Measurements from ENCODE around the gene CNOT4. TPM values are rescaled to one million over a fixed set of nuclear protein-coding genes. Genes with fewer than 3 reads are reported as not detected.

Gene CNOT4
- total and polyA plus RNA-seq, 4 donors: 18.3 to 36.6 (median 28.4) TPM

- Histone ChIP-seq H3K9me3 (ENCODE audit: control insufficient read depth, insufficient read depth, low read length) (no peaks in the 10 kb centered on the region), H3K27me3 (ENCODE audit: control insufficient read depth, insufficient read depth, low read length) (no peaks in the 10 kb centered on the region), H3K4me3 (ENCODE audit: low read depth, low read length) (no peak overlapping the region), H3K4me1 (ENCODE audit: control insufficient read depth, insufficient read depth, low read length) (peaks cover 16% of the 10 kb centered on the region), H3K36me3 (ENCODE audit: control insufficient read depth, insufficient read depth, low read length) (no peaks in the 10 kb centered on the region), H3K27ac (ENCODE audit: low read depth, low read length) (no peak overlapping the region)
- 72% methylated on average over 8 of the region's 10 CpGs for WGBS (ENCODE audit: insufficient coverage)
- no peak for DNase-seq (ENCODE audit: low read depth in 4 of 6, low spot score in 6 of 6)
These were observed 192.1 kb downstream of the CNOT4 start for GRCh38 chr7:135317676-135318325.

GRCh38 chr7:135316648-135317313 is 193.1 kb downstream of the CNOT4 start:
- H3K36me3 ChIP-seq (ENCODE audit: control insufficient read depth, insufficient read depth, low read length): no peaks in the 10 kb centered on the region
- H3K4me1 ChIP-seq (ENCODE audit: control insufficient read depth, insufficient read depth, low read length): peaks cover 14% of the 10 kb centered on the region
- 79% methylated on average over 8 of the region's 8 CpGs for whole genome bisulfite sequencing (ENCODE audit: insufficient coverage)
- H3K4me3 ChIP-seq (ENCODE audit: low read depth, low read length): no peak overlapping the region
- H3K27ac ChIP-seq (ENCODE audit: low read depth, low read length): no peak overlapping the region
- no peaks in the 10 kb centered on the region for H3K9me3 ChIP-seq (ENCODE audit: control insufficient read depth, insufficient read depth, low read length)
- no peaks in the 10 kb centered on the region for H3K27me3 ChIP-seq (ENCODE audit: control insufficient read depth, insufficient read depth, low read length)
- DNase-seq (ENCODE audit: low read depth in 4 of 6, low spot score in 6 of 6): no peak

- Histone ChIP-seq H3K27me3 (ENCODE audit: control insufficient read depth, insufficient read depth, low read length) (no peaks in the 10 kb centered on the region), H3K9me3 (ENCODE audit: control insufficient read depth, insufficient read depth, low read length) (no peaks in the 10 kb centered on the region), H3K4me3 (ENCODE audit: low read depth, low read length) (no peak overlapping the region), H3K27ac (ENCODE audit: low read depth, low read length) (no peak overlapping the region), H3K4me1 (ENCODE audit: control insufficient read depth, insufficient read depth, low read length) (no peaks in the 10 kb centered on the region), H3K36me3 (ENCODE audit: control insufficient read depth, insufficient read depth, low read length) (no peaks in the 10 kb centered on the region)
- no peak for DNase-seq (ENCODE audit: low read depth in 4 of 6, low spot score in 6 of 6)
- WGBS (ENCODE audit: insufficient coverage): 89% methylated on average over 9 of the region's 10 CpGs
These were observed 195.9 kb downstream of the CNOT4 start for GRCh38 chr7:135313971-135314370.

Other genes starting within 250 kb of the CNOT4 start
- 10 to 100 TPM; 46.7 to 51.5 TPM for gene NUP205, start 47.8 kb upstream of the CNOT4 start, total RNA-seq
- 10 to 100 TPM; 39.7 to 43.0 TPM for gene NUP205, start 47.8 kb upstream of the CNOT4 start, polyA plus RNA-seq (ENCODE audit: insufficient read length in 2 of 2)
- gene STMP1, start 152.4 kb upstream of the CNOT4 start, total RNA-seq: 10 to 100 TPM; 29.0 to 31.7 TPM
- 10 to 100 TPM; 67.9 to 84.7 TPM for gene STMP1, start 152.4 kb upstream of the CNOT4 start, polyA plus RNA-seq (ENCODE audit: insufficient read length in 2 of 2)
- 100 to 1,000 TPM in 1 of 2 donors, 10 to 100 TPM in 1; 50.2 to 936 TPM for gene SLC13A4, start 218.1 kb upstream of the CNOT4 start, total RNA-seq
- gene SLC13A4, start 218.1 kb upstream of the CNOT4 start, polyA plus RNA-seq (ENCODE audit: insufficient read length in 2 of 2): 100 to 1,000 TPM in 1 of 2 donors, 1 to 10 TPM in 1; 5.0 to 161 TPM
- gene FAM180A, start 238.7 kb upstream of the CNOT4 start, total RNA-seq: under 1 TPM; 0.61 to 0.99 TPM
- gene FAM180A, start 238.7 kb upstream of the CNOT4 start, polyA plus RNA-seq (ENCODE audit: insufficient read length in 2 of 2): under 1 TPM; 0.21 to 0.22 TPM

Data from spinal cord (tissue), 10 donors.